HG02970 (cell line): ENCODE measurements around the gene SMAD5.

Experiments
- ATAC-seq: cut with Tn5 transposase; IDR thresholded peaks from one replicate; pipeline ENCODE4 v1.9.1; 2021; ENCODE audit warnings: mild to moderate bottlenecking, moderate library complexity, moderate number of reproducible peaks; ENCODE audit not compliant: unreplicated experiment, low FRiP score

Gene SMAD5

DNA sequence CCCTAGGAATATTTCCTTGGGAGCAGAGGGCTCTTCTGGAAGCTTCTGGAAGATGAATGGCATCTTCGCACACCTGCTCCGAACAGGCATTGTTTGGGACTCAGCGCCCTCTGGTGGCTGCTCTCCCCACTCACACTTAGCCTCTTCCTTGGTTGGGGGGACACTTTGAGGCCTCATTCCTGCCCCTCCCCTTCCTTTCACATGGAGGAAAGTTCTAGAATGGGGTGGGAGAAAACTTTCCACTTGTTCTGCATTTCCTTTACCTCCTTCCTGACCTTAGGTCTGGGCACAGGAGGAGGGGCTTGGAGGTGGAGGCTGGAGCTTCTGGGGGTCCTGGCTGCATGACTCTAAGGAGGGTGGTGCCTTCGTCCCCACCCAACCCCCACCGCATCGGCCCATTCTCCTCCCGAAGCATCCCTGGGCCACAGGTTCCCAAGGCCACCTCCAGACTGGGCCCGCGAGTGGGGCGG lies 79.6 kb downstream of the SMAD5 start:
- ATAC-seq, result peak; percentile 52

DNA sequence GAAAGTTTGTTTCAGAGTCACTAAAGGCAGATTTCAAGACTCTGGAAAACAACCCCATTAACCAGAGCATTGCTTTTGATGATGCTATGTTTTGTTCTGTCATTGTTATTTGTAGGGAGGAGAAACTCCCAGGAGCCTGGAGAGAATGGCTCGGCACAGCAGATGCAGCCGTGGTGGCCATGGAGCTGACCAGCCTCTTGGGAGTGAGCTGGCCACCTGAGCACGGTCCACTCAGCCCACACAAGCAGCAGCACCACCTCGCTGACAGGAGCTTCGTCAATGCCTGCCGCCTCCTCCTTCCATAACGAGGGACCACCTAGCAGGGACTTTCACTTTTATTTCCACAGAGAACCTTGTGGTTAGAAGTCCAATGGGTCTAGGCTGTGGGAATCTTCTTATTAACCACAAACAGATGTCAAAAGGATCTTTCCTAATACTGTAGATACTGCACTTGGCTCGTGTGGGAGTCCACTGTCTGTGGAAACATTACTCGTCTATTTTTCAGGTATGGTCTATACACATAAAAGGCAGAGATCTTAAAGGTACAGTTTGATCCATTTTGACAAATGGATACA lies 81.4 kb downstream of the SMAD5 start:
- ATAC-seq, result no peak

GRCh38 chr5:136215812-136216211 lies 83.2 kb downstream of the SMAD5 start:
- no peak for ATAC-seq

GRCh38 chr5:136216230-136216629 lies 83.6 kb downstream of the SMAD5 start:
- ATAC-seq, result no peak

DNA sequence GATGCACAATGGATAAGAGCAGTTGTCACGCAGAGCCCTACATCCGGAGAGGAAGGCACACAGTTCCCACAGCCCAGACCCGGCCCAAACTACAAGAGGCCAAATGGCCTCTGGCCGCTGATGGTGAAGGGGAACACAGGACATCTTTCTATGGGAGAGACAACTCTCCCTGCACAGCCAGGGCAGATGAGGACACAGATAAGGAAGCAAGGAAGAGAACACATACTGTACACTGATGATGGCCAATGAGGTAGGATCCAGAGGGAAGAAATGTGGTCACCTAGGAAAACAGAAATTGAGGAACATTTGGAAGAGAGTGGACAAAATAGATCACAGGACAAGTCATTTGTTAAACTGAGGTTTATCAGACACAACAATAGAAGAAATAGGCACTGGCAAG lies 88.7 kb downstream of the SMAD5 start:
- no peak for ATAC-seq

DNA sequence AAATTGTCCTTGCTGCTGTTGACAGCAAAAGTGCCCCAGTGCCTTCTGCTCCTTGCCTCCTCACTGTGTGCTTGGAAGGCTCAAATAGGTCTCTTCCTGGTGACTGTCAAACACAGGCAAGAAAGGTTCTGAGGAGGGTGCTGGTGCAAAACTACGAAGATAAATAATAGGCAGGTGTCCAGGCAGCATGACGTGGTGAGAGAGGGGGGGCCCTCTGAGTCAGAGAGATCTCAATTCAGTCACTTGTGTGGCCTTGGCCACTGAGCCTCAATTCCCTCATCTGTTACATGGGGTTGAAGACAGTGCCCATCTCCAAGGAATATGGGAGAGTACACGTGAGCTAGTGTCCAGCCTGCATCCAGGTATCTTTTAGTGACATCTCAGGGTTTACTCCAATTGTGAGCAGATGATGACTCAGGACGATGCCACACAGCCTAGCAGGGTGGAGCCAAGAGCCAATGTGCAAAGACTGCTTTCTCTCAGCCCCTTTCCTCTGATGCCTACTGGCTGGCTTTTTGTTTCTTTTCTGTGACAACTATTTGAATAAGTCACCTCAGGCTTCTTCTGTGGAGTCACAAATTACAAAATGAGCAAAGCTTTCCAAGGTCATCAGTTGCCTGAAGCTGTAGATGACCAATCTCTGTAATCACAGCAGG lies 90.1 kb downstream of the SMAD5 start:
- ATAC-seq, result no peak

- ATAC-seq, result no peak
These were observed 93.2 kb downstream of the SMAD5 start for GRCh38 chr5:136225796-136226195.

- no peak for ATAC-seq
These were observed 93.8 kb downstream of the SMAD5 start for GRCh38 chr5:136226401-136226800.

DNA sequence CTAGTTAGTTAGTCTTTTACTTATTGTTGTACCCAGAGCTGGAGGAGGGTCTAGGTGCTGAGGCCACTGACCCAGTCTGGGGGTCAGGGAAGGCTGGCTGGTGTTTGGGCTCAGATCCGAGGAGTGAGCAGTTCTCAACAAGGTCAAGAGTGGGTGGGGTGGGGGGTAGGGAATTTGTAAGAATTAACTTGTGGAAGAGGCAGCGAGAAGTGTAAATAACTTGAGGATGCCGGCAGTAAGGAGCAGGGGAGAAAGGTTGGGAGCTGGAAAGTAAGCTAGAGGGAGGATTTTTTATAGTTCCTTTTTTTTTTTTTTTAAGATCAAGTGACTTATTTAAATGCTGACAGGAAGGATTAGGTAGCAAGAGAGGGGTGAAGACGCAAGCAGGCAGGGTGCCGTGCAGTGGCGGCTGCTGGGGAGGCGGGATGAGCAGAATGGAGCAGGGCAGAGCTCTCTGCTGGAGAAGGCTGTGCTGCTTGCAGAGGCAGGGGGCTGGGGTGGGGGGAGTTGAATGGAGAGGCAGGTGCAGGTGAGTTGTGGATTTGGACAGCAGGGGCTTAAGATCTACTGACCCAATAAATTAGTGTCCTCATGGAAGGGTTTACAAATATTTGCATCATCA lies 95.6 kb downstream of the SMAD5 start:
- ATAC-seq, result no peak

- ATAC-seq, result no peak
These were observed 97.5 kb downstream of the SMAD5 start for GRCh38 chr5:136230176-136230575.

GRCh38 chr5:136232316-136232715 lies 99.7 kb downstream of the SMAD5 start:
- ATAC-seq, result no peak
